HepG2 (cell line): ENCODE data around the gene ROS1. TPM values are rescaled to one million over a fixed set of nuclear protein-coding genes. Genes with fewer than 3 reads are reported as not detected.

ENCODE experiments used
- ATAC-seq: fragments of 200-7000 bp; cut with Tn5 transposase; 3 replicates; pipeline ENCODE4 v1.9.1; 2020; ENCODE audit warnings: mild to moderate bottlenecking, moderate library complexity
- BruUV-seq: library from RNA; stranded (reverse); fragments of 400-500 nt; replicated peaks from 2 replicates; lab custom pipeline; 2021; lab: Mats Ljungman, UMichigan
- CTCF ChIA-PET: fragments of 300-600 bp; formaldehyde crosslinking; extraction: SDS; loops from one replicate; lab custom pipeline; 2021; ENCODE audit warnings: low total read pairs, inconsistent platforms, low intra/inter-chr PET ratio; lab: Yijun Ruan, JAX
- POLR2A ChIA-PET: fragments of 350-600 bp; sonication (Branson Sonifier 250); formaldehyde crosslinking; loops from one replicate; lab custom pipeline; 2020; ENCODE audit warnings: antibody characterized with exemption, inconsistent platforms; lab: Yijun Ruan, JAX
- DNase-seq: peaks from one replicate; pipeline ENCODE4 v3.0.0-alpha.2; 2015; ENCODE audit warnings: low spot score
- FAIRE-seq: peaks from 3 replicates; lab custom pipeline; 2011; peaks lifted over from hg19 to GRCh38; lab: Jason Lieb, UNC
- H2AFZ ChIP-seq: one replicate; pipeline ENCODE4 v1.6.1; 2011; ENCODE audit warnings: low read length, inconsistent platforms
- H3K27ac ChIP-seq: fragments of 300-600 bp; 3 replicates; pipeline ENCODE4 v1.8.0; 2011; ENCODE audit warnings: mixed run types, mild to moderate bottlenecking, mixed read lengths, low read length, inconsistent platforms; ENCODE audit not compliant: insufficient read depth; ENCODE audit errors: extremely low read length
- H3K27me3 ChIP-seq, 2 experiments: fragments of 200-600 bp in 1 of 2; 2 replicates in 1 of 2; 3 replicates in 1 of 2; pipeline versions ENCODE4 v1.6.0 to v1.8.0; 2011; ENCODE audit warnings: low read length in 2 of 2, mild to moderate bottlenecking in 2 of 2, moderate library complexity in 2 of 2, inconsistent platforms in 1 of 2; ENCODE audit not compliant: insufficient read depth in 2 of 2, control insufficient read depth in 1 of 2
- H3K36me3 ChIP-seq, 2 experiments: fragments of 200-600 bp in 1 of 2; replicated peaks in 1 of 2; 2 replicates in 1 of 2; 3 replicates in 1 of 2; pipeline versions ENCODE4 v1.5.1 to v1.8.0; 2011; ENCODE audit warnings: low read length in 2 of 2, inconsistent platforms in 1 of 2; ENCODE audit not compliant: insufficient read depth in 2 of 2, control insufficient read depth in 1 of 2
- H3K4me1 ChIP-seq: 2 replicates; pipeline ENCODE4 v1.5.1; 2012; ENCODE audit warnings: low read length, inconsistent platforms; ENCODE audit not compliant: insufficient read depth
- H3K4me2 ChIP-seq: 2 replicates; pipeline ENCODE4 v1.6.0; 2011; ENCODE audit warnings: low read depth, low read length, inconsistent platforms
- H3K4me3 ChIP-seq, 3 experiments: fragments of 200-600 bp in 1 of 3; sonication (generic), shearing (Covaris generic) in 1 of 3; replicated peaks in 1 of 3; 2 replicates each; pipeline ENCODE4 v1.5.1; 2011 to 2016; ENCODE audit warnings: low read length in 3 of 3, inconsistent platforms in 2 of 3, low read depth in 2 of 3, mild to moderate bottlenecking in 2 of 3, control low read depth in 1 of 3, mixed read lengths in 1 of 3; ENCODE audit not compliant: insufficient read depth in 1 of 3
- H3K79me2 ChIP-seq: one replicate; pipeline ENCODE4 v1.6.1; 2011; ENCODE audit warnings: low read length, inconsistent platforms; ENCODE audit not compliant: insufficient read depth
- H3K9ac ChIP-seq: 2 replicates; pipeline ENCODE4 v1.6.0; 2011; ENCODE audit warnings: mild to moderate bottlenecking, low read depth, low read length, inconsistent platforms; ENCODE audit not compliant: insufficient read depth
- H3K9me3 ChIP-seq: 2 replicates; pipeline ENCODE4 v1.5.1; 2012; ENCODE audit warnings: mild to moderate bottlenecking, low read length
- H4K20me1 ChIP-seq: 2 replicates; pipeline ENCODE4 v1.6.0; 2011; ENCODE audit warnings: inconsistent platforms, mild to moderate bottlenecking, low read length, moderate library complexity; ENCODE audit not compliant: insufficient read depth
- AHDC1 ChIP-seq: sonication (generic); formaldehyde crosslinking; IDR thresholded peaks from 2 replicates; pipeline ENCODE4 v1.5.1; 2020; ENCODE audit warnings: mild to moderate bottlenecking, missing genetic modification reagents, borderline replicate concordance
- HIVEP1 ChIP-seq: sonication (generic); formaldehyde crosslinking; IDR thresholded peaks from 2 replicates; pipeline ENCODE4 v1.4.0; 2020; ENCODE audit warnings: mild to moderate bottlenecking, missing genetic modification reagents
- MLLT10 ChIP-seq: sonication (generic); formaldehyde crosslinking; IDR thresholded peaks from 2 replicates; pipeline ENCODE4 v1.4.0; 2020; ENCODE audit warnings: missing genetic modification reagents
- RAD21 ChIP-seq: fragments of 450-650 bp; formaldehyde crosslinking; IDR thresholded peaks from 2 replicates; pipeline ENCODE4 v1.5.0; 2020; ENCODE audit warnings: mild to moderate bottlenecking
- RBM39 ChIP-seq: fragments of 200-400 bp; formaldehyde crosslinking; IDR thresholded peaks from one replicate; pipeline ENCODE4 v1.6.1; 2018; ENCODE audit warnings: antibody characterized with exemption, mild to moderate bottlenecking, low read depth, low read length; ENCODE audit not compliant: poor library complexity, severe bottlenecking
- THRA ChIP-seq: sonication (generic); formaldehyde crosslinking; IDR thresholded peaks from 2 replicates; pipeline ENCODE4 v1.4.0; 2020; ENCODE audit warnings: missing genetic modification reagents, borderline replicate concordance
- ZNF280D ChIP-seq: sonication (generic); formaldehyde crosslinking; IDR thresholded peaks from 2 replicates; pipeline ENCODE4 v1.5.1; 2020; ENCODE audit warnings: mild to moderate bottlenecking, missing genetic modification reagents
- ZNF331 ChIP-seq: sonication (generic); formaldehyde crosslinking; IDR thresholded peaks from 2 replicates; pipeline ENCODE4 v1.4.0; 2020; ENCODE audit warnings: missing genetic modification reagents
- ZNF557 ChIP-seq: sonication (generic); formaldehyde crosslinking; IDR thresholded peaks from 2 replicates; pipeline ENCODE4 v1.4.0; 2020; ENCODE audit warnings: missing genetic modification reagents
- ZSCAN22 ChIP-seq: sonication (generic); formaldehyde crosslinking; IDR thresholded peaks from 2 replicates; pipeline ENCODE4 v1.4.0; 2020; ENCODE audit warnings: mild to moderate bottlenecking, missing genetic modification reagents
- ZSCAN5A ChIP-seq: sonication (generic); formaldehyde crosslinking; IDR thresholded peaks from 2 replicates; pipeline ENCODE4 v1.8.0; 2022; ENCODE audit warnings: mild to moderate bottlenecking, missing genetic modification reagents, borderline replicate concordance
- WGBS: methylation state at CpG from one replicate; pipeline ENCODE4 v1.1.6; 2017; ENCODE audit warnings: low lambda C conversion rate; 5-methylcytosine and 5-hydroxymethylcytosine counted together
- in situ Hi-C: cut with HindIII; loops from 2 replicates; pipeline ENCODE4 v1.10.0; 2017; ENCODE audit warnings: low pct_unique_long_range_greater_than_20kb; ENCODE audit not compliant: extremely low pct_ligation_motif_present
- intact Hi-C: fragments of 100-400 bp; cut with micrococcal nuclease; formaldehyde crosslinking; loops from one replicate; pipeline ENCODE4 v1.10.0; 2022; ENCODE audit not compliant: unreplicated experiment
- polyA plus RNA-seq, 8 experiments: library from polyadenylated mRNA; depleted of rRNA in 3 of 8; stranded (reverse) in 7 of 8; unstranded in 1 of 8; fragments of >200 nt; fragmentation: Illumina TruSeq in 4 of 8; extraction: Trizol in 4 of 8; gene quantifications; 2 replicates each; pipeline versions ENCODE4 v1.2.1 to v1.2.3, GENCODE V29; 2011 to 2016; ENCODE audit warnings: low read depth in 4 of 8, missing spikeins in 1 of 8, mixed read lengths in 1 of 8; ENCODE audit not compliant: insufficient read depth in 1 of 8
- total RNA-seq, 5 experiments: library from RNA; depleted of rRNA; stranded (reverse); fragments of >200 nt; fragmentation: Illumina TruSeq; extraction: Trizol; gene quantifications; 2 replicates each; pipeline ENCODE4 v1.2.3, GENCODE V29; 2016; ENCODE audit warnings: low read depth in 1 of 5

ROS1 gene
- total and polyA plus RNA-seq, 2 of the 13 experiments (the other 11 are each of a cell fraction or from before 2014, with no cell fraction given), result not detected

GRCh38 chr6:117276778-117277316 lies 148.9 kb downstream of the ROS1 start:
- BruUV-seq, result no TSS peak
- WGBS, result 56% methylated on average over 10 of the region's 10 CpGs
- FAIRE-seq (no peak), DNase-seq (no peak), ATAC-seq (no peak)
- Histone ChIP-seq H3K79me2 (no peaks in the 10 kb centered on the region), H3K27me3 (peaks cover 0 to 19% of the 10 kb centered on the region in 2 experiments; a peak in 2 of 5 replicates), H3K4me3 (no peak overlapping the region), H3K4me2 (no peak overlapping the region), H2AFZ (no peak overlapping the region), H3K4me1 (no peaks in the 10 kb centered on the region), H4K20me1 (no peaks in the 10 kb centered on the region), H3K36me3 (no peaks in the 10 kb centered on the region), H3K9ac (no peak overlapping the region), H3K9me3 (no peaks in the 10 kb centered on the region), H3K27ac (no peak overlapping the region)
- POLR2A ChIA-PET, result no interaction called here
- CTCF ChIA-PET, result no interaction called here
- intact Hi-C loops, result no loop called here
- in situ Hi-C loops, result no loop called here
- no peak for TF ChIP-seq AHDC1 (CRISPR knock-in tag)
- TF ChIP-seq ZSCAN22, result no peak
- no peak for TF ChIP-seq RBM39
- no peak for TF ChIP-seq ZSCAN5A
- TF ChIP-seq HIVEP1, result no peak
- TF ChIP-seq ZNF280D (CRISPR knock-in tag), result no peak
- no peak for TF ChIP-seq MLLT10
- no peak for TF ChIP-seq THRA (CRISPR knock-in tag)
- no peak for TF ChIP-seq RAD21 (CRISPR knock-in tag)
- TF ChIP-seq ZNF331 (CRISPR knock-in tag), result no peak
- no peak for TF ChIP-seq ZNF557
